Right lobe of liver (tissue), 6 donors: ENCODE results near the gene CUEDC1. TPM values are rescaled to one million over a fixed set of nuclear protein-coding genes. Genes with fewer than 3 reads are reported as not detected.
"Not testable (repeated sequence)": the region's sequence is repeated elsewhere in the genome, so short reads cannot be mapped to it uniquely, and the experiment has no call there.

Experiments
- ATAC-seq, 4 donors: fragments of 200-7000 bp; cut with Tn5 transposase; one replicate each; pipeline ENCODE4 v1.9.1; 2020; ENCODE audit warnings: mild to moderate bottlenecking in 4 of 4, moderate library complexity in 4 of 4
- DNase-seq, 3 donors: peaks; one replicate each; pipeline ENCODE4 v3.0.0-alpha.2; 2020
- H3K27ac ChIP-seq, 3 donors: fragments of 200-600 bp; one replicate each; pipeline ENCODE4 v1.8.0; 2022
- H3K27me3 ChIP-seq, 2 donors: fragments of 200-600 bp; one replicate each; pipeline ENCODE4 v1.8.0; 2022
- H3K36me3 ChIP-seq, 4 donors: fragments of 200-600 bp; sonication (generic) in 1 of 4; one replicate each; pipeline versions ENCODE4 v1.5.1 to v1.8.0; 2017 to 2022; ENCODE audit warnings: control low read depth in 1 of 4
- H3K4me1 ChIP-seq, 4 donors: fragments of 200-600 bp; sonication (generic) in 1 of 4; one replicate each; pipeline versions ENCODE4 v1.5.1 to v1.8.0; 2017 to 2022; ENCODE audit warnings: control low read depth in 1 of 4
- H3K4me3 ChIP-seq, 3 donors: fragments of 200-600 bp; one replicate each; pipeline ENCODE4 v1.8.0; 2022
- H3K9me3 ChIP-seq, 4 donors: fragments of 200-600 bp; sonication (generic) in 1 of 4; one replicate each; pipeline versions ENCODE4 v1.5.1 to v1.8.0; 2017 to 2022; ENCODE audit warnings: control low read depth in 1 of 4
- CTCF ChIP-seq, 4 donors: fragments of 200-600 bp in 3 of 4; fragments of 450-650 bp in 1 of 4; IDR thresholded peaks; one replicate each; pipeline versions ENCODE4 v1.5.1 to v1.8.0; 2016 to 2022; ENCODE audit warnings: antibody characterized with exemption in 4 of 4, mild to moderate bottlenecking in 2 of 4
- POLR2A ChIP-seq: fragments of 450-650 bp; IDR thresholded peaks from one replicate; pipeline ENCODE4 v1.6.1; 2017; ENCODE audit warnings: antibody characterized with exemption, mild to moderate bottlenecking
- WGBS: methylation state at CpG from one replicate; pipeline ENCODE4 v1.1.6; 2018; ENCODE audit warnings: low coverage, low lambda C conversion rate; ENCODE audit not compliant: insufficient coverage; ENCODE audit errors: missing lambda C conversion rate; 5-methylcytosine and 5-hydroxymethylcytosine counted together
- intact Hi-C, 2 donors: fragments of 100-400 bp; cut with DNase I; formaldehyde crosslinking; loops; one replicate each; pipeline versions ENCODE4 v1.11.2 to v1.14.1; 2022
- total RNA-seq, 6 experiments: library from RNA; depleted of rRNA in 2 of 6; stranded (reverse); fragments of >200 nt in 2 of 6; fragmentation: NEBNext Ultra II Directional in 3 of 6; extraction: Animal tissue kit (Norgen Biotek cat#: 25700) in 3 of 6; gene quantifications; one replicate each; pipeline versions ENCODE4 v1.1.0 to v1.2.4, GENCODE V29; 2016 to 2023
- donor health status: DM: no; HTN: yes; CAD: no.
- donor health status: DM: no; HTN: no; CAD: no.
- donor health status: DM: no; HTN: no; CAD: no.
- donor health status: DM: no; HTN: yes; CAD: no.
- donor health status: DM: no; HTN: yes; CAD: no.

CUEDC1 gene
- total RNA-seq, 6 experiments from 2014 or later = 4.0 to 8.5 (median 5.5) TPM

GRCh38 chr17:57925361-57925990 lies 29.7 kb downstream of the CUEDC1 start:
- Histone ChIP-seq H3K27ac (no peak overlapping the region), H3K27me3 (no peaks in the 10 kb centered on the region), H3K9me3 (no peaks in the 10 kb centered on the region), H3K4me1 (peaks cover 0 to 6% (median 0%) of the 10 kb centered on the region in 4 donors), H3K36me3 (no peaks in the 10 kb centered on the region), H3K4me3 (no peak overlapping the region)
- ATAC-seq = no peak
- no peak for TF ChIP-seq POLR2A
- TF ChIP-seq CTCF (IDR thresholded peaks at IDR 0.05) = no peak
- no peak for DNase-seq
- 77% methylated on average over 6 of the region's 9 CpGs for WGBS
- intact Hi-C loops = no loop called here

GRCh38 chr17:57924677-57925076 lies 30.5 kb downstream of the CUEDC1 start:
- intact Hi-C loops = no loop called here
- ATAC-seq = no peak
- 69% methylated on average over 2 of the region's 4 CpGs for WGBS
- Histone ChIP-seq H3K9me3 (no peaks in the 10 kb centered on the region), H3K27me3 (no peaks in the 10 kb centered on the region), H3K36me3 (no peaks in the 10 kb centered on the region), H3K4me1 (peaks cover 0 to 6% (median 0%) of the 10 kb centered on the region in 4 donors), H3K27ac (no peak overlapping the region), H3K4me3 (no peak overlapping the region)
- no peak for TF ChIP-seq POLR2A
- TF ChIP-seq CTCF (IDR thresholded peaks at IDR 0.05) = no peak
- DNase-seq = no peak

- ATAC-seq = no peak
- Histone ChIP-seq H3K9me3 (no peaks in the 10 kb centered on the region), H3K27ac (no peak overlapping the region), H3K27me3 (no peaks in the 10 kb centered on the region), H3K4me1 (peaks cover 0 to 6% (median 0%) of the 10 kb centered on the region in 4 donors), H3K4me3 (no peak overlapping the region), H3K36me3 (no peaks in the 10 kb centered on the region)
- DNase-seq = no peak
- 55% methylated on average over 2 of the region's 5 CpGs for WGBS
- intact Hi-C loops = no loop called here
- TF ChIP-seq POLR2A (no peak), CTCF (IDR thresholded peaks at IDR 0.05) (no peak)
Measured at GRCh38 chr17:57923182-57923872, 31.9 kb downstream of the CUEDC1 start.

GRCh38 chr17:57922745-57923144 lies 32.5 kb downstream of the CUEDC1 start:
- 86% methylated on average over 4 of the region's 4 CpGs for WGBS
- H3K4me3 ChIP-seq, H3K27me3 ChIP-seq, DNase-seq, intact Hi-C loops, H3K27ac ChIP-seq, H3K4me1 ChIP-seq, H3K36me3 ChIP-seq, H3K9me3 ChIP-seq, ATAC-seq: not testable (repeated sequence)

- Histone ChIP-seq H3K27ac (no peak overlapping the region), H3K4me3 (no peak overlapping the region), H3K4me1 (peaks cover 0 to 6% (median 0%) of the 10 kb centered on the region in 4 donors), H3K27me3 (no peaks in the 10 kb centered on the region), H3K9me3 (no peaks in the 10 kb centered on the region), H3K36me3 (no peaks in the 10 kb centered on the region)
- DNase-seq (no peak), ATAC-seq (peak in 3 of 4 donors; percentile 20 to 36 (median 28))
- 38% methylated on average over 12 of the region's 13 CpGs for WGBS
- intact Hi-C loops = no loop called here
- no peak for TF ChIP-seq POLR2A
Measured at GRCh38 chr17:57920916-57921703, 34.1 kb downstream of the CUEDC1 start.
